GM23248 (cell line): Measurements from ENCODE around the gene LRMDA.

Experiments used
- EZH2 ChIP-seq: fragments of 200-600 bp; sonication (generic); IDR thresholded peaks from 2 replicates; pipeline ENCODE4 v1.6.1; 2018; ENCODE audit warnings: antibody characterized with exemption, mild to moderate bottlenecking; ENCODE audit not compliant: insufficient read depth, poor library complexity, severe bottlenecking
- EZH2phosphoT487 ChIP-seq: fragments of 200-600 bp; sonication (generic); IDR thresholded peaks from 2 replicates; pipeline ENCODE4 v1.6.1; 2018; ENCODE audit warnings: antibody characterized with exemption, moderate library complexity, mild to moderate bottlenecking, low read depth; ENCODE audit not compliant: insufficient read depth

GRCh38 chr10:75592791-75593643, 161.6 kb downstream of the LRMDA start:
- TF ChIP-seq EZH2 (no peak), EZH2phosphoT487 (no peak)
